HepG2 (cell line): ENCODE results near the gene DHRS7. TPM values are rescaled to one million over a fixed set of nuclear protein-coding genes. Genes with fewer than 3 reads are reported as not detected.

Experiments
- ARID2 ChIP-seq: sonication (generic); formaldehyde crosslinking; IDR thresholded peaks from 2 replicates; pipeline ENCODE4 v1.8.1; 2022; ENCODE audit warnings: mild to moderate bottlenecking, missing genetic modification reagents, borderline replicate concordance
- ATF7 ChIP-seq, 2 experiments: fragments of 450-650 bp in 1 of 2; sonication (generic) in 1 of 2; formaldehyde crosslinking in 1 of 2; IDR thresholded peaks; 2 replicates each; pipeline versions ENCODE4 v1.4.0 to v1.6.1; 2016 to 2020; ENCODE audit warnings: antibody characterized with exemption in 1 of 2, mild to moderate bottlenecking in 1 of 2, missing genetic modification reagents in 1 of 2
- CHD4 ChIP-seq: fragments of 200-600 bp; sonication (generic); IDR thresholded peaks from 2 replicates; pipeline ENCODE4 v1.7.0; 2017; ENCODE audit warnings: mild to moderate bottlenecking, low read length, borderline replicate concordance
- E2F5 ChIP-seq: sonication (generic); formaldehyde crosslinking; conservative IDR thresholded peaks from 2 replicates; pipeline ENCODE4 v1.4.0; 2020; ENCODE audit warnings: missing genetic modification reagents
- FOXP1 ChIP-seq, 2 experiments: fragments of 450-650 bp in 1 of 2; IDR thresholded peaks; 2 replicates each; pipeline ENCODE4 v1.6.1; 2017 to 2018; ENCODE audit warnings: antibody characterized with exemption in 1 of 2
- HMGXB3 ChIP-seq: sonication (generic); formaldehyde crosslinking; IDR thresholded peaks from 2 replicates; pipeline ENCODE4 v1.4.0; 2020; ENCODE audit warnings: missing genetic modification reagents, borderline replicate concordance
- KLF9 ChIP-seq: IDR thresholded peaks from 2 replicates; pipeline ENCODE4 v1.6.1; 2016; ENCODE audit warnings: low read depth
- MBD4 ChIP-seq: IDR thresholded peaks from 2 replicates; pipeline ENCODE4 v1.6.1; 2012; ENCODE audit warnings: low read length, inconsistent platforms, borderline replicate concordance
- POLR2A ChIP-seq, 2 experiments: IDR thresholded peaks; 2 replicates each; pipeline ENCODE4 v1.6.1; 2011; ENCODE audit warnings: low read depth in 2 of 2, low read length in 2 of 2, mild to moderate bottlenecking in 1 of 2, moderate library complexity in 1 of 2; ENCODE audit not compliant: insufficient read depth in 1 of 2
- RAD51 ChIP-seq: fragments of 450-650 bp; IDR thresholded peaks from 2 replicates; pipeline ENCODE4 v1.6.1; 2016; ENCODE audit warnings: borderline replicate concordance
- RCOR2 ChIP-seq: IDR thresholded peaks from 2 replicates; pipeline ENCODE4 v1.6.1; 2016; ENCODE audit warnings: missing biosample characterization, missing genetic modification reagents
- RXRB ChIP-seq: IDR thresholded peaks from 2 replicates; pipeline ENCODE4 v1.6.1; 2016; ENCODE audit warnings: borderline replicate concordance, missing genetic modification reagents, missing compliant biosample characterization
- SNAI1 ChIP-seq: sonication (generic); formaldehyde crosslinking; IDR thresholded peaks from 2 replicates; pipeline ENCODE4 v1.5.0; 2020; ENCODE audit warnings: mild to moderate bottlenecking, missing genetic modification reagents, borderline replicate concordance
- TEAD3 ChIP-seq: optimal IDR thresholded peaks from 2 replicates; pipeline ENCODE3; 2016; ENCODE audit warnings: borderline replicate concordance
- TGIF2 ChIP-seq: IDR thresholded peaks from 2 replicates; pipeline ENCODE4 v1.6.1; 2016; ENCODE audit warnings: control low read depth, missing compliant biosample characterization
- ZBTB2 ChIP-seq: sonication (generic); formaldehyde crosslinking; IDR thresholded peaks from 2 replicates; pipeline ENCODE4 v1.8.0; 2022; ENCODE audit warnings: low read depth, missing genetic modification reagents
- ZBTB38 ChIP-seq: sonication (generic); formaldehyde crosslinking; IDR thresholded peaks from 2 replicates; pipeline ENCODE4 v1.5.1; 2020; ENCODE audit warnings: mild to moderate bottlenecking, missing genetic modification reagents
- ZFYVE20 ChIP-seq: sonication (generic); formaldehyde crosslinking; IDR thresholded peaks from 2 replicates; pipeline ENCODE4 v1.8.0; 2023; ENCODE audit warnings: low read depth, mild to moderate bottlenecking, moderate library complexity, missing genetic modification reagents, borderline replicate concordance
- ZNF207 ChIP-seq: fragments of 450-650 bp; IDR thresholded peaks from 2 replicates; pipeline ENCODE4 v1.6.1; 2016; ENCODE audit warnings: antibody characterized with exemption, borderline replicate concordance
- ZNF512 ChIP-seq: sonication (generic); formaldehyde crosslinking; IDR thresholded peaks from 2 replicates; pipeline ENCODE4 v1.4.0; 2020; ENCODE audit warnings: mild to moderate bottlenecking, missing genetic modification reagents
- ZNF720 ChIP-seq: sonication (generic); formaldehyde crosslinking; IDR thresholded peaks from 2 replicates; pipeline ENCODE4 v1.4.0; 2020; ENCODE audit warnings: missing genetic modification reagents
- ZSCAN31 ChIP-seq: sonication (generic); formaldehyde crosslinking; IDR thresholded peaks from 2 replicates; pipeline ENCODE4 v1.5.0; 2020; ENCODE audit warnings: low read depth, mild to moderate bottlenecking, missing genetic modification reagents
- polyA plus RNA-seq, 8 experiments: library from polyadenylated mRNA; depleted of rRNA in 3 of 8; stranded (reverse) in 7 of 8; unstranded in 1 of 8; fragments of >200 nt; fragmentation: Illumina TruSeq in 4 of 8; extraction: Trizol in 4 of 8; gene quantifications; 2 replicates each; pipeline versions ENCODE4 v1.2.1 to v1.2.3, GENCODE V29; 2011 to 2016; ENCODE audit warnings: low read depth in 4 of 8, missing spikeins in 1 of 8, mixed read lengths in 1 of 8; ENCODE audit not compliant: insufficient read depth in 1 of 8
- total RNA-seq, 5 experiments: library from RNA; depleted of rRNA; stranded (reverse); fragments of >200 nt; fragmentation: Illumina TruSeq; extraction: Trizol; gene quantifications; 2 replicates each; pipeline ENCODE4 v1.2.3, GENCODE V29; 2016; ENCODE audit warnings: low read depth in 1 of 5

Gene DHRS7
- total and polyA plus RNA-seq, 2 of the 13 experiments (the other 11 are each of a cell fraction or from before 2014, with no cell fraction given) = 20.8 to 44.4 TPM

- TF ChIP-seq HMGXB3 (CRISPR knock-in tag) (no peak), MBD4 (no peak), RCOR2 (CRISPR knock-in tag) (no peak), SNAI1 (CRISPR knock-in tag) (0 out of 2 replicates have a peak, but pooled peaks have one; percentile 22), FOXP1 (IDR thresholded peaks at IDR 0.05) (no peak), FOXP1 (CRISPR knock-in tag; IDR thresholded peaks at IDR 0.05) (peak; percentile 35; the same call in 1 of the 2 replicates), RXRB (CRISPR knock-in tag) (peak; percentile 47; the same call in 1 of the 2 replicates), ZNF720 (CRISPR knock-in tag) (no peak), TEAD3 (CRISPR knock-in tag) (peak; percentile 100), ATF7 (IDR thresholded peaks at IDR 0.05) (peak; percentile 36), ATF7 (CRISPR knock-in tag; IDR thresholded peaks at IDR 0.05) (peak; percentile 93), ARID2 (no peak), POLR2A (IDR thresholded peaks at IDR 0.05; ENCODE audit: insufficient read depth in 1 of 2, low read depth in 2 of 2, low read length in 2 of 2) (peak in 1 of 2 experiments; percentile 44; a peak in 2 of 4 replicates), ZSCAN31 (no peak), ZFYVE20 (CRISPR knock-in tag) (no peak), RAD51 (no peak), E2F5 (no peak), KLF9 (CRISPR knock-in tag) (no peak), ZBTB38 (CRISPR knock-in tag) (no peak), ZNF512 (CRISPR knock-in tag) (no peak), ZBTB2 (CRISPR knock-in tag) (no peak), TGIF2 (CRISPR knock-in tag) (0 out of 2 replicates have a peak, but pooled peaks have one; percentile 72), ZNF207 (no peak), CHD4 (no peak)
These were observed 70.8 kb downstream of the DHRS7 start (continued) for GRCh38 chr14:60094306-60094897.
